Kidney (tissue), 14 donors: ENCODE results near the gene PCA3. TPM values are rescaled to one million over a fixed set of nuclear protein-coding genes. Genes with fewer than 3 reads are reported as not detected.

Experiments used
- DNase-seq, 5 donors: peaks; one replicate each; pipeline ENCODE4 v3.0.0-alpha.2; 2013 to 2020
- FAIRE-seq: peaks from 2 replicates; lab custom pipeline; 2012; peaks lifted over from hg19 to GRCh38; lab: Jason Lieb, UNC
- H3K27ac ChIP-seq, 2 donors: one replicate each; pipeline ENCODE4 v1.7.0; 2013; ENCODE audit warnings: low read depth in 2 of 2, low read length in 2 of 2, inconsistent platforms in 1 of 2
- H3K27me3 ChIP-seq: one replicate; pipeline ENCODE4 v1.7.1; 2013; ENCODE audit warnings: low read length, inconsistent platforms; ENCODE audit not compliant: control insufficient read depth, insufficient read depth
- H3K36me3 ChIP-seq, 3 donors: one replicate each; pipeline versions ENCODE4 v1.7.0 to v1.7.1; 2013; ENCODE audit warnings: low read length in 3 of 3, control low read depth in 1 of 3, inconsistent platforms in 1 of 3; ENCODE audit not compliant: insufficient read depth in 3 of 3, control insufficient read depth in 2 of 3
- H3K4me1 ChIP-seq, 3 donors: one replicate each; pipeline versions ENCODE4 v1.7.0 to v1.7.1; 2013; ENCODE audit warnings: low read length in 3 of 3, inconsistent platforms in 1 of 3, low read depth in 1 of 3; ENCODE audit not compliant: control insufficient read depth in 2 of 3, insufficient read depth in 2 of 3
- H3K4me3 ChIP-seq, 3 donors: one replicate each; pipeline versions ENCODE4 v1.7.0 to v1.8.1; 2013; ENCODE audit warnings: low read length in 3 of 3, control low read depth in 1 of 3, inconsistent platforms in 1 of 3
- H3K9ac ChIP-seq, 3 donors: one replicate each; pipeline versions ENCODE4 v1.7.0 to v1.7.1; 2013; ENCODE audit warnings: low read length in 3 of 3, control low read depth in 1 of 3, inconsistent platforms in 1 of 3
- H3K9me3 ChIP-seq, 3 donors: one replicate each; pipeline versions ENCODE4 v1.7.0 to v1.7.1; 2013; ENCODE audit warnings: low read length in 3 of 3, control low read depth in 1 of 3, inconsistent platforms in 1 of 3; ENCODE audit not compliant: control insufficient read depth in 2 of 3, insufficient read depth in 1 of 3
- CTCF ChIP-seq: IDR thresholded peaks from 3 replicates; pipeline ENCODE4 v1.5.1; 2012; ENCODE audit warnings: mild to moderate bottlenecking, moderate library complexity, borderline replicate concordance; ENCODE audit not compliant: insufficient read depth; ENCODE audit errors: extremely low read depth
- intact Hi-C: fragments of 100-400 bp; cut with DNase I; formaldehyde crosslinking; loops from one replicate; pipeline ENCODE4 v1.11.1; 2022
- polyA plus RNA-seq: library from polyadenylated mRNA; stranded (reverse); fragments of 350-450 nt; fragmentation: Illumina TruSeq; extraction: RNeasy Lipid Tissue Mini Kit (QIAGEN cat#74804); gene quantifications from one replicate; pipeline ENCODE4 v1.2.3, GENCODE V29; 2014; ENCODE audit warnings: low read depth, low replicate concordance; ENCODE audit not compliant: insufficient read depth
- total RNA-seq: library from RNA; stranded (reverse); fragmentation: NEBNext Ultra II Directional; extraction: Animal tissue kit (Norgen Biotek cat#: 25700); gene quantifications from one replicate; pipeline ENCODE4 v1.2.1, GENCODE V29; 2021
- donor health status: control.
- donor health status: control.
- donor health status: control.
- donor health status: control.
- donor health status: control.
- donor health status: DM: yes; HTN: yes; CAD: no.
- donor health status: Normal renal cell carcinoma (clear cell type).

PCA3 gene
- total and polyA plus RNA-seq, 2 donors from 2014 or later = 0.11 TPM; not detected in 1

- Histone ChIP-seq H3K9me3 (no peaks in the 10 kb centered on the region), H3K9ac (no peak overlapping the region), H3K4me1 (no peaks in the 10 kb centered on the region), H3K27ac (no peak overlapping the region), H3K27me3 (no peaks in the 10 kb centered on the region), H3K36me3 (no peaks in the 10 kb centered on the region), H3K4me3 (no peak overlapping the region)
- intact Hi-C loops = no loop called here
- DNase-seq (no peak), FAIRE-seq (no peak)
- no peak for TF ChIP-seq CTCF
These were observed 29.7 kb downstream of the PCA3 start for GRCh38 chr9:76793784-76794431.

GRCh38 chr9:76796296-76796695, 32.1 kb downstream of the PCA3 start:
- TF ChIP-seq CTCF = no peak
- intact Hi-C loops = no loop called here
- Histone ChIP-seq H3K4me1 (no peaks in the 10 kb centered on the region), H3K27ac (no peak overlapping the region), H3K9ac (no peak overlapping the region), H3K9me3 (no peaks in the 10 kb centered on the region), H3K4me3 (no peak overlapping the region), H3K27me3 (no peaks in the 10 kb centered on the region), H3K36me3 (no peaks in the 10 kb centered on the region)
- no peak for FAIRE-seq
- DNase-seq = no peak

- no peaks in the 10 kb centered on the region for H3K9me3 ChIP-seq
- no peak for FAIRE-seq
- no peak for TF ChIP-seq CTCF
These were observed 34.3 kb downstream of the PCA3 start for GRCh38 chr9:76798527-76798926.

GRCh38 chr9:76799473-76799872, 35.2 kb downstream of the PCA3 start:
- Histone ChIP-seq H3K9ac (no peak overlapping the region), H3K4me3 (no peak overlapping the region), H3K36me3 (no peaks in the 10 kb centered on the region), H3K4me1 (no peaks in the 10 kb centered on the region), H3K9me3 (no peaks in the 10 kb centered on the region), H3K27ac (no peak overlapping the region), H3K27me3 (no peaks in the 10 kb centered on the region)
- DNase-seq (no peak), FAIRE-seq (no peak)
- intact Hi-C loops = no loop called here
- TF ChIP-seq CTCF = no peak

More at GRCh38 chr9:76798527-76798926, 34.3 kb downstream of the PCA3 start:
- H3K4me1 ChIP-seq = no peaks in the 10 kb centered on the region
- H3K9ac ChIP-seq = no peak overlapping the region
- intact Hi-C loops = no loop called here
- H3K27ac ChIP-seq = no peak overlapping the region
- no peaks in the 10 kb centered on the region for H3K27me3 ChIP-seq
- no peak overlapping the region for H3K4me3 ChIP-seq
- no peak for DNase-seq
- H3K36me3 ChIP-seq = no peaks in the 10 kb centered on the region
